ENCODE results near the gene TMEM123.

GRCh38 chr11:102488208-102488607 lies 35.6 kb upstream of the TMEM123 start:
- TF ChIP-seq CTCF (IDR thresholded peaks at IDR 0.05; ENCODE audit: control extremely low read depth in 1 of 3, insufficient read depth in 1 of 3, low read depth in 1 of 3, low read length in 3 of 3) (no peak), JUND (IDR thresholded peaks at IDR 0.05; ENCODE audit: low read length) (no peak), GTF2F1 (IDR thresholded peaks at IDR 0.05; ENCODE audit: borderline replicate concordance, low read depth, low read length) (no peak), POLR2AphosphoS5 (IDR thresholded peaks at IDR 0.05; ENCODE audit: low read depth, low read length) (no peak), EGR1 (IDR thresholded peaks at IDR 0.05; ENCODE audit: borderline replicate concordance, low read depth, low read length) (no peak), SP1 (IDR thresholded peaks at IDR 0.05; ENCODE audit: low read depth, low read length) (no peak), EZH2 (IDR thresholded peaks at IDR 0.05; ENCODE audit: low read depth, low read length, severe bottlenecking) (no peak), YY1 (IDR thresholded peaks at IDR 0.05; ENCODE audit: low read depth, low read length) (no peak), SIN3A (conservative IDR thresholded peaks at IDR 0.05 in 1 of 2, IDR thresholded peaks at IDR 0.05 in 1 of 2; ENCODE audit: low read depth in 1 of 2, low read length in 2 of 2) (no peak)
